PC-3 (cell line): Measurements from ENCODE around the gene NAGLU. TPM values are rescaled to one million over a fixed set of nuclear protein-coding genes. Genes with fewer than 3 reads are reported as not detected.

Source experiments
- ATAC-seq: fragments of 200-7000 bp; cut with Tn5 transposase; 2 replicates; pipeline ENCODE4 v1.9.1; 2020; ENCODE audit warnings: mild to moderate bottlenecking, moderate library complexity
- Bru-seq: library from RNA; stranded (reverse); fragments of 400-500 nt; gene quantifications from one replicate; lab custom pipeline; 2021; lab: Mats Ljungman, UMichigan
- BruChase-seq, 2 experiments: library from RNA; stranded (reverse); fragments of 400-500 nt; gene quantifications; one replicate each; lab custom pipeline; 2021; lab: Mats Ljungman, UMichigan
- BruUV-seq: library from RNA; stranded (reverse); fragments of 400-500 nt; replicated peaks from 2 replicates; lab custom pipeline; 2021; lab: Mats Ljungman, UMichigan
- CTCF ChIA-PET: fragments of 300-600 bp; sonication (Branson Sonifier 250); formaldehyde crosslinking; loops from one replicate; lab custom pipeline; 2022; ENCODE audit warnings: antibody characterized with exemption; lab: Charles Lee
- POLR2A ChIA-PET: fragments of 300-600 bp; sonication (Branson Sonifier 250); formaldehyde crosslinking; loops from one replicate; lab custom pipeline; 2022; ENCODE audit warnings: antibody characterized with exemption; ENCODE audit not compliant: unreplicated experiment; lab: Charles Lee
- DNase-seq: peaks from one replicate; pipeline ENCODE4 v3.0.0-alpha.2; 2015
- H2AFZ ChIP-seq: fragments of 300-600 bp; sonication (generic); 2 replicates; pipeline ENCODE4 v1.6.0; 2016; ENCODE audit warnings: antibody characterized with exemption, low read length
- H3F3A ChIP-seq: fragments of 300-600 bp; sonication (generic); one replicate; pipeline ENCODE4 v1.6.0; 2017; ENCODE audit warnings: antibody characterized with exemption, low read length, control low read depth, mild to moderate bottlenecking; ENCODE audit not compliant: unreplicated experiment
- H3K27ac ChIP-seq: fragments of 300-600 bp; sonication (generic); 2 replicates; pipeline ENCODE4 v1.5.1; 2016; ENCODE audit warnings: mild to moderate bottlenecking, low read length
- H3K27me3 ChIP-seq: fragments of 300-600 bp; sonication (generic); 2 replicates; pipeline ENCODE4 v1.6.1; 2016; ENCODE audit warnings: low read length, mixed read lengths
- H3K36me3 ChIP-seq: fragments of 300-600 bp; sonication (generic); 2 replicates; pipeline ENCODE4 v1.6.1; 2016; ENCODE audit warnings: low read depth, mixed run types, low read length, mixed read lengths
- H3K4me1 ChIP-seq: fragments of 300-600 bp; sonication (generic); 2 replicates; pipeline ENCODE4 v1.5.1; 2016; ENCODE audit warnings: low read length; ENCODE audit not compliant: insufficient read depth
- H3K4me2 ChIP-seq: fragments of 300-600 bp; sonication (generic); 2 replicates; pipeline ENCODE4 v1.6.0; 2016; ENCODE audit warnings: low read length
- H3K4me3 ChIP-seq: fragments of 300-600 bp; sonication (generic); 2 replicates; pipeline ENCODE4 v1.5.1; 2016; ENCODE audit warnings: mild to moderate bottlenecking, low read length, mixed read lengths
- H3K79me2 ChIP-seq: fragments of 300-600 bp; sonication (generic); 2 replicates; pipeline ENCODE4 v1.6.1; 2017; ENCODE audit warnings: low read length, mixed read lengths
- H3K9ac ChIP-seq: fragments of 300-600 bp; sonication (generic); 2 replicates; pipeline ENCODE4 v1.6.0; 2016; ENCODE audit warnings: mild to moderate bottlenecking, low read length
- H3K9me2 ChIP-seq: fragments of 300-600 bp; sonication (generic); replicated peaks from 2 replicates; pipeline ENCODE4 v1.6.1; 2016; ENCODE audit warnings: mixed run types, low read length, mixed read lengths
- H3K9me3 ChIP-seq: fragments of 300-600 bp; sonication (generic); 2 replicates; pipeline ENCODE4 v1.6.1; 2016; ENCODE audit warnings: low read length, mixed read lengths
- H4K20me1 ChIP-seq: fragments of 300-600 bp; sonication (generic); 2 replicates; pipeline ENCODE4 v1.6.1; 2016; ENCODE audit warnings: low read length, mixed read lengths
- CTCF ChIP-seq: fragments of 300-600 bp; sonication (generic); conservative IDR thresholded peaks from 2 replicates; pipeline ENCODE4 v1.5.1; 2017; ENCODE audit warnings: antibody characterized with exemption, low read depth, mild to moderate bottlenecking, low read length
- EZH2 ChIP-seq: fragments of 300-600 bp; sonication (generic); IDR thresholded peaks from one replicate; pipeline ENCODE4 v1.6.1; 2017; ENCODE audit warnings: antibody characterized with exemption, mild to moderate bottlenecking, low read length; ENCODE audit not compliant: unreplicated experiment
- EZH2phosphoT487 ChIP-seq: fragments of 300-600 bp; sonication (generic); IDR thresholded peaks from 2 replicates; pipeline ENCODE4 v1.6.1; 2018; ENCODE audit warnings: mild to moderate bottlenecking, antibody characterized with exemption, low read length, borderline replicate concordance
- intact Hi-C: fragments of 100-400 bp; cut with micrococcal nuclease; formaldehyde crosslinking; loops from 2 replicates; pipeline ENCODE4 v1.9.0; 2023
- long read RNA-seq: library from polyadenylated mRNA; unstranded; transcript quantifications from one replicate; pipeline ENCODE4 v2.0.0, GENCODE V29; 2021; ENCODE audit not compliant: unreplicated experiment
- total RNA-seq: library from RNA; depleted of rRNA; stranded (reverse); fragments of >200 nt; gene quantifications from 2 replicates; pipeline ENCODE4 v1.2.3, GENCODE V29; 2014; rRNA removed

NAGLU gene
- total RNA-seq: 4.9 and 9.8 TPM in 2 replicates
- Bru-seq, nascent RNA: percentile 61 among the genes with signal in this experiment
- BruChase-seq, experiment 1, labeled RNA remaining after a 6-hour chase: percentile 62 among the genes with signal in this experiment
- percentile 68 among the genes with signal in this experiment for BruChase-seq, experiment 2, labeled RNA remaining after a 2-hour chase
- long read RNA-seq, transcript NAGLU-201 (6 exons, 2,544 nt): major isoform, 21 of 43 reads
- long read RNA-seq, partial matches to known transcripts: 7 of 43 reads
- long read RNA-seq, other reads (novel, unspliced or antisense): 13 of 43 reads

GRCh38 chr17:42536048-42536371 lies at the start of gene NAGLU:
Gene NAGLU, plus strand, starts transcription at chr17:42536241. Its CDS starts 32 bp downstream, at chr17:42536273.
- Histone ChIP-seq H3K27ac (peak within 1 kb of the TSS; percentile 23; the same call in 1 of the 2 replicates), H3K79me2 (no peaks in the 10 kb centered on the region), H3K4me2 (peak within 1 kb of the TSS; percentile 85), H3K27me3 (no peaks in the 10 kb centered on the region), H3F3A (no peaks in the 10 kb centered on the region), H3K4me1 (peaks cover 14% of the 10 kb centered on the region), H3K4me3 (peak within 1 kb of the TSS; percentile 68), H3K9me2 (no peaks in the 10 kb centered on the region), H3K36me3 (no peaks in the 10 kb centered on the region), H3K9me3 (no peaks in the 10 kb centered on the region), H4K20me1 (no peaks in the 10 kb centered on the region), H3K9ac (peak within 1 kb of the TSS; percentile 58), H2AFZ (peak within 1 kb of the TSS; percentile 87)
- BruUV-seq: no TSS peak
- DNase-seq: peak; percentile 73
- ChIA-PET CTCF (interaction anchor here (1.0 kb wide), 1 partner anchor 73 kb away, joined by 3 read pairs; no protein-coding TSS in a partner anchor), POLR2A (interaction anchor here (0.6 kb wide), 1 partner anchor 19 kb away, joined by 4 read pairs; no protein-coding TSS in a partner anchor)
- no peak for TF ChIP-seq EZH2phosphoT487
- TF ChIP-seq CTCF: no peak
- TF ChIP-seq EZH2: no peak
- ATAC-seq: peak; percentile 78
- intact Hi-C loops: no loop called here

- ATAC-seq (no peak), DNase-seq (no peak)
- Histone ChIP-seq H3K4me3 (no peak overlapping the region), H3K79me2 (no peaks in the 10 kb centered on the region), H3K27ac (no peak overlapping the region), H3K36me3 (no peaks in the 10 kb centered on the region), H4K20me1 (no peaks in the 10 kb centered on the region), H3K27me3 (no peaks in the 10 kb centered on the region), H3K4me2 (no peak overlapping the region), H2AFZ (no peak overlapping the region), H3F3A (no peaks in the 10 kb centered on the region), H3K9me3 (no peaks in the 10 kb centered on the region), H3K9me2 (no peaks in the 10 kb centered on the region), H3K9ac (no peak overlapping the region), H3K4me1 (no peaks in the 10 kb centered on the region)
- intact Hi-C loops: no loop called here
- BruUV-seq: no TSS peak
- ChIA-PET POLR2A (no interaction called here), CTCF (no interaction called here)
- TF ChIP-seq CTCF (no peak), EZH2phosphoT487 (no peak), EZH2 (no peak)
These were observed 48.0 kb upstream of the NAGLU start for GRCh38 chr17:42488032-42488431.

DNA sequence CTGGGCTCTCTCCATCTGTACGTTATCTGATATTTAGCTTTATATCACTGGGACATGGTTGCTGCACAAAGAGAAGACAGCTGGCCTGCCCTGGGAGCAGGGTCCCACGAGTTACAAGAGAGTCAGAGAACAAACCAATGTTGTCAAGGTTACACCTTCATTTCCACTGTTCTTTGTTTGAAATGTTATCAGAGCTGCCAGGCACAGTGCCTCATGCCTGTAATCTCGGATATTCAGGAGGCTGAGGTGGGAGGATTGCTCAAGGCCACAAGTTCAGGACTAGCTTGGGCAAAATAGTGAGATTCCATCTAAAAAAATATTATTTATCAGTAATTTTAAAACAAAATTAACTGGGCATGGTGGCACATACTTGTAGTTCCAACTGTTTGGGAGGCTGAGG lies 42.7 kb upstream of the NAGLU start:
- Histone ChIP-seq H3F3A (no peaks in the 10 kb centered on the region), H3K9me3 (no peaks in the 10 kb centered on the region), H3K79me2 (no peaks in the 10 kb centered on the region), H3K36me3 (no peaks in the 10 kb centered on the region), H3K27me3 (no peaks in the 10 kb centered on the region), H3K4me3 (no peak overlapping the region), H3K9ac (no peak overlapping the region), H3K4me2 (no peak overlapping the region), H2AFZ (no peak overlapping the region), H4K20me1 (no peaks in the 10 kb centered on the region), H3K4me1 (no peaks in the 10 kb centered on the region), H3K27ac (no peak overlapping the region), H3K9me2 (no peaks in the 10 kb centered on the region)
- BruUV-seq: no TSS peak
- no peak for DNase-seq
- ChIA-PET POLR2A (no interaction called here), CTCF (no interaction called here)
- no peak for ATAC-seq
- intact Hi-C loops: no loop called here
- no peak for TF ChIP-seq EZH2phosphoT487
- TF ChIP-seq EZH2: no peak
- TF ChIP-seq CTCF: no peak
